Measurements from ENCODE around the gene RCOR3. TPM values are rescaled to one million over a fixed set of nuclear protein-coding genes. Genes with fewer than 3 reads are reported as not detected.

RCOR3 gene
- total RNA-seq, 6 donors from 2014 or later, result 27.2 to 97.4 (median 46.5) TPM

DNA sequence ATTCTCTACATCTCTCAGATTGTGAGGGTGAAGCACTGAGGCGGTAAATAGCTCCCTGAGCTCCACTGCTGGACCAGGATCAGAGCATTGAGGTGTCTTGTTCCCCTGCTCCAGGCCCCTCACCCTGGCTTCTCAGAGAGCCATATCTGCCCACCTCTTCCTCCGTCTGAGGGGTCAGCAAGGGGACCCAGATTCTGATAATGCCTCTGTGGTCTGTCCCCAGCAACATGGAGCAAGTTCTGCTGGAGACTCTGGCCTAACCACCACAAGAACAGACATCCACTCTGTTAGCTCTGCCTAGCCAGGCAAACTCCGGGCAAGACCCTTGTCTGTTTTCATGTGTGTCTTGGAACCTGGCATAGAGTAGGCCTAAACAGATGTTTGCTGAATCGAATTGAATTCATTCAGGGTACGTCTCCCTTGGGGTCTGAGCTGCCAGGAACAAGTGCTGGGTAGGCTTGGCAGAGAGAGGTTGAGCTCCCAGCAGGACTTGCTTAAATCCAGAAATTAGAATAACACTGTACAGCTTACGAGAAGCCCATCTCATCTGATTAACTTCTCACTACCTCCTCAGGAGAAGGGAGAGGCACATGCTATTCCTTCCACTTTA, 69.8 kb downstream of the RCOR3 start:
- H3K4me3 ChIP-seq, result no peak overlapping the region

DNA sequence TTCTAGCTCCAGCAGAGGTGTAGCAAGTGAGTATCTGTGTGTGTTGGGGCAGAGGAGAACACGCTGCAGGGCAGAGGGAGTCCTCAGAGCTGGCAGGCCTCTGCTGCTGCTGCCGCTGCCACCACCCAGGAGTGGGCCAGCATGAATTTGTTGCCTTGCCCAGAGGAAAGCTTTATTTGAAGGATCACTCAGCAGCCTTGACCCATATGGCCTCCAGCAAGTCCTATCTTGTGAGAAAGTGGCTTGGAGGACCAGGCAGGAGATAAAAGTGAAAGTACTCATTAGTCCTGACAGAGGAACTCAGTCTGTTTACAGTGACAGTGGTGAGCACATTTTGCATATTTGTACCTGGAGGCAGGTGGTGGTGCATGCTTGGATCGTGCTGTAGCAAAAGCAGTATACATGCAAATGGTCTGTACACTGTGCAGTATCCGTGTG, 70.6 kb downstream of the RCOR3 start:
- TF ChIP-seq POLR2AphosphoS5 (IDR thresholded peaks at IDR 0.05) (no peak), EP300 (IDR thresholded peaks at IDR 0.05) (no peak)
- no peak for DNase-seq
- H3K9me3 ChIP-seq, result no peaks in the 10 kb centered on the region
- H3K4me1 ChIP-seq, result peaks cover 7 to 33% (median 13%) of the 10 kb centered on the region in 4 donors
- no peak for ATAC-seq (ENCODE audit: low FRiP score in 2 of 2)
- WGBS, 2 donors, result 62 to 84% methylated on average over 3 to 4 of the region's 4 CpGs
- no peak overlapping the region for H3K4me3 ChIP-seq
- no peak overlapping the region for H3K27ac ChIP-seq
- H3K36me3 ChIP-seq, result no peaks in the 10 kb centered on the region
- no peaks in the 10 kb centered on the region for H3K27me3 ChIP-seq

More for the DNA sequence above, 69.8 kb downstream of the RCOR3 start:
- Histone ChIP-seq H3K27ac (peak overlapping the region in 1 of 4 donors; percentile 2), H3K4me1 (peaks cover 7 to 33% (median 13%) of the 10 kb centered on the region in 4 donors), H3K9me3 (no peaks in the 10 kb centered on the region), H3K36me3 (no peaks in the 10 kb centered on the region), H3K27me3 (no peaks in the 10 kb centered on the region)
- ATAC-seq (ENCODE audit: low FRiP score in 2 of 2) (no peak), DNase-seq (no peak)
- TF ChIP-seq, protein P1, sequence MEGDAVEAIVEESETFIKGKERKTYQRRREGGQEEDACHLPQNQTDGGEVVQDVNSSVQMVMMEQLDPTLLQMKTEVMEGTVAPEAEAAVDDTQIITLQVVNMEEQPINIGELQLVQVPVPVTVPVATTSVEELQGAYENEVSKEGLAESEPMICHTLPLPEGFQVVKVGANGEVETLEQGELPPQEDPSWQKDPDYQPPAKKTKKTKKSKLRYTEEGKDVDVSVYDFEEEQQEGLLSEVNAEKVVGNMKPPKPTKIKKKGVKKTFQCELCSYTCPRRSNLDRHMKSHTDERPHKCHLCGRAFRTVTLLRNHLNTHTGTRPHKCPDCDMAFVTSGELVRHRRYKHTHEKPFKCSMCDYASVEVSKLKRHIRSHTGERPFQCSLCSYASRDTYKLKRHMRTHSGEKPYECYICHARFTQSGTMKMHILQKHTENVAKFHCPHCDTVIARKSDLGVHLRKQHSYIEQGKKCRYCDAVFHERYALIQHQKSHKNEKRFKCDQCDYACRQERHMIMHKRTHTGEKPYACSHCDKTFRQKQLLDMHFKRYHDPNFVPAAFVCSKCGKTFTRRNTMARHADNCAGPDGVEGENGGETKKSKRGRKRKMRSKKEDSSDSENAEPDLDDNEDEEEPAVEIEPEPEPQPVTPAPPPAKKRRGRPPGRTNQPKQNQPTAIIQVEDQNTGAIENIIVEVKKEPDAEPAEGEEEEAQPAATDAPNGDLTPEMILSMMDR (IDR thresholded peaks at IDR 0.05), result no peak
- TF ChIP-seq POLR2A (IDR thresholded peaks at IDR 0.05) (no peak), POLR2AphosphoS5 (IDR thresholded peaks at IDR 0.05) (no peak), EP300 (IDR thresholded peaks at IDR 0.05) (no peak)
- 87 to 91% methylated on average over 4 to 6 of the region's 6 CpGs for WGBS, 2 donors

DNA sequence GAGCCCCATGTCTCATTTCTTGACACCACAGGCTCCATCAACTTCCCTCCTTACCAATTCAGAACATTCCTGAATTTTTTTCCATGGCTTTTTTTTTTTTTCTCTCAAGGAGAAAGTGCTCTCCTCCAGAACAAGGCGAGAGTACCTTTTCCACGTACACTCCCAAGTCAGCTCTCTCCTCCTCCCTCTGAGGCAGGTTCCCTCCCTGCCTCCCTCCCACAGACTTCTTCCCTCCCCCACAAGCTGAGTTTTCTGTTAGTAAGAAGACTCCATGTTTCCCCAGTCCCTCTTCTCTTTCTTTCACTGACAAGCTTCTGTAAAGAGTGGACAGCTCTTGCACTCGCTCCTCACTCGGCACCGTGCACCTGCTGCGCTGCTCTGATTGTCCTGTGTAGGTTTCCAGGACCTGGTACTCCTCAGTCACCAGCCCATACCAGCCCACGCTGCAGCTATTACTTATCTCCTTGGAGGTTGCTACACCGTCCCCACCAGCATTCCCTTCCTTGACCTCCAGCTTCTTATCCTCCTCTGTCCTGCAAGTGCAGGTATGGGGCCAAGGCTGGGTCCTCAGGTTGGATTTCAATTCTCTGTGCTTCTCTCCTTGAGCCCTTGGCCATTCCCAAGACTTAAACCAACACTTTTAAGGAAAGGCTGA, 71.2 kb downstream of the RCOR3 start:
- H3K9me3 ChIP-seq, result no peaks in the 10 kb centered on the region
- H3K4me3 ChIP-seq, result no peak overlapping the region
- TF ChIP-seq, protein P1 (IDR thresholded peaks at IDR 0.05), result no peak
- TF ChIP-seq POLR2AphosphoS5 (IDR thresholded peaks at IDR 0.05) (no peak), POLR2A (IDR thresholded peaks at IDR 0.05) (no peak), EP300 (IDR thresholded peaks at IDR 0.05) (no peak)
- 93 to 96% methylated on average over 8 of the region's 8 CpGs for WGBS, 2 donors
- DNase-seq (no peak), ATAC-seq (ENCODE audit: low FRiP score in 2 of 2) (no peak)
- H3K36me3 ChIP-seq, result no peaks in the 10 kb centered on the region
- no peaks in the 10 kb centered on the region for H3K27me3 ChIP-seq
- no peak overlapping the region for H3K27ac ChIP-seq
- H3K4me1 ChIP-seq, result peaks cover 7 to 33% (median 15%) of the 10 kb centered on the region in 4 donors

DNA sequence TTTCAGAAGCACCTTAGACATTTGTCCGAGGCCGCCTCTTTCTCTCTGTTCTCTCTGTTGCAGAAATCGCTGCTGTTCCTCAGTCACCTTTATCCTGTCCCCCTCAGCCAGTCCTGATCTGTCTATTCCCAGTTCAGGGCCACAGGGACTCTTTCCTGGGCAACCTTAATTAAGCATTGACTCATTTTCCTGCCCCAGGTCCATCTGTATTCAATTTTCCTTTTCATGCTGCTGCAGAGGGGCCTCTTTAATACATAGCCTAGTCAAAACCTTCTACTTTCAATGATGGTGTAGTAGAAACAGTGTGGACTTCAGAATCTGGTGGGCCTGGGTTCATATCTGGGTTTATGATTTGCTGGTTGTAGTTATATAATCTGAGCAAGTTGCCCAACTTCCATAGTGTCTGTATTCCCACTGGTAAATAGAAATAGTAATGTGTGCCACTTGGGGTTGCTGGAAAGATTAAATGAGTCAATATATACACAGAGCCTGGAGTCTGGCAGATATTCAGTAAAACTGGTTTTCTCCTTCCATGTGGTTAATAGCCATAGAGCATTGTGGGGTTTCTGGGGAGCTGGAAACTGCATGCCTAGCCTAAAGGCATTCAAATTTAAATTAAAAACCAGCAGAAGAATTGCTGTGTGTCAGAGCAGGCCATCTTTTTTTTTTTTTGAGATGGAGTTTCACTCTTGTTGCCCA, 72.0 kb downstream of the RCOR3 start:
- Histone ChIP-seq H3K27ac (no peak overlapping the region), H3K4me3 (no peak overlapping the region), H3K9me3 (no peaks in the 10 kb centered on the region), H3K27me3 (no peaks in the 10 kb centered on the region), H3K36me3 (no peaks in the 10 kb centered on the region), H3K4me1 (peaks cover 9 to 33% (median 14%) of the 10 kb centered on the region in 4 donors)
- TF ChIP-seq, protein P1 (IDR thresholded peaks at IDR 0.05), result no peak
- DNase-seq (no peak), ATAC-seq (ENCODE audit: low FRiP score in 2 of 2) (no peak)
- 97% methylated on average over 3 of the region's 3 CpGs for WGBS, 2 donors

DNA sequence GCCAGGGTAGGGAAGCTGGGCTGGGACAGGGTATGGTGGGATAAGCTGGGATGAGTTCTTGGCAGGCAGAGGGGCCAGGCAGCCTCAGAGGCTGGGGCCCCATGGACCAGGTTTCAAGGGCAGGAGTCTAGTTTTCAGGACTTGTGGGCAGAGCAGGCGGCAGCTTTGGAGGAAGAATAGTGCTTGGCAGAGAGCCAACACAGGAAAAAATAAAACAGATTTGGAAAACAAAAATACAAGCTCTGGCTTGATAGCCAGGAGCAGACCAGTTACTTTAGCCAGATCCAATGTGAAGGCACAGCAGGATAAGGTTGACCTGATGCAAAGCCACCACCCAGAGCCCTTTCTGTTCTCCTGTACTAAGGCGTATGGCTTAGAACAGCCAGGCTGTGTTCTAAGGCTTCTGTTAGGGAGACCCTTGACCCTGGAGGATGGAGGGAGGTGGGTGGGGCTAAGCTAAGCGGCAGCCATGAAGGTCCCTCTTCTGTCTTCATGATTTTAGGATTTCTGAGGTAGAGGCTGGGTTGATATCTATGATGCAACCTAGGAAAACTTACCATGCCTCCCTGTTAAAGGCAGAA, 73.0 kb downstream of the RCOR3 start:
- H3K27ac ChIP-seq, result no peak overlapping the region
- WGBS, 2 donors, result 62 to 73% methylated on average over 3 of the region's 3 CpGs
- H3K9me3 ChIP-seq, result no peaks in the 10 kb centered on the region
- H3K27me3 ChIP-seq, result no peaks in the 10 kb centered on the region
- H3K36me3 ChIP-seq, result no peaks in the 10 kb centered on the region
- TF ChIP-seq, protein P1 (IDR thresholded peaks at IDR 0.05), result no peak
- TF ChIP-seq EP300 (IDR thresholded peaks at IDR 0.05) (no peak), POLR2A (IDR thresholded peaks at IDR 0.05) (no peak), POLR2AphosphoS5 (IDR thresholded peaks at IDR 0.05) (no peak)
- peaks cover 6 to 33% (median 16%) of the 10 kb centered on the region in 4 donors for H3K4me1 ChIP-seq
- no peak for DNase-seq
- no peak for ATAC-seq (ENCODE audit: low FRiP score in 2 of 2)
- H3K4me3 ChIP-seq, result no peak overlapping the region

Measured in upper lobe of left lung (tissue), 6 donors.